GM12872 (cell line): ENCODE results near the gene TMEM97.

Experiments used
- CTCF ChIP-seq: IDR thresholded peaks from 3 replicates; pipeline ENCODE4 v1.5.1; 2011; ENCODE audit warnings: low read depth, mild to moderate bottlenecking, low read length, moderate library complexity; ENCODE audit not compliant: insufficient read depth

Gene TMEM97

DNA sequence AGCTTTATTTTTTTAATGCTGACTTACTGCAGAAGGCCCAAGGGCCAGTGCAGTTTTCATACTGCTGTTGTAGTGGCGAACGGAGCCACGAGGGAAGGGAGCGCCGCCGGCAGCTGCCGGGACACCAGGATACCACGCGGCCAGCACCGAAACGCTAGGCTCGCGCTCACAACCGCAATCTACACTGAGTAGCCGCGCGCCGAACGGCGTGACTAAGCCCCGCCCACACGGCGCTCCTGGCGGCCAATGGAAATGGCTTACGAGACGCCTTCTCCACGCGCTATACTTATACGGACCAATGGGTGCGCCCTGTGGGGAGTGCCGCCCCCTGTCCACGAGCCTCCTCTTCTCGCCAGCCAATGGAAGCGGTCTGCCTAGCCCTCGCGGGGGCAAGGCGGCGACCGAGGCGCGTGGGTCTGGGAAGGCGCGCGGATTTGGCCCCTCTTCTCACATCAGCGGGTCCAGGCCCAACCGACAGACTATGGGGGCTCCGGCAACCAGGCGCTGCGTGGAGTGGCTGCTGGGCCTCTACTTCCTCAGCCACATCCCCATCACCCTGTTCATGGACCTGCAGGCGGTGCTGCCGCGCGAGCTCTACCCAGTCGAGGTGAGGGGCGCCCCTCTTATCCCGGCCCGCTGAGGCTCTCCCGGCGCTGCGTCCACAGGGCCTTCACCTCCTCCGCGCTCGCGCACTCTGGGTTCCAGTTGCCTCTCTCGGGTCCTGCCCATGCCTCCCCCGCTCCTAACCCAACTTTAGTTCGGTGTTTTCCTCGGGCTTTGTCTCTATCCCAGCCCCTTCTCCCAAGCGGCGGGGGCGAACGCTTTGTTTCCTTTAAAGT lies at the start of gene TMEM97:
TMEM97 (plus strand) TSS at position 442 of the 839 bp plus-strand sequence; CDS start at position 482, 40 bp downstream.
- TF ChIP-seq CTCF: no peak

DNA sequence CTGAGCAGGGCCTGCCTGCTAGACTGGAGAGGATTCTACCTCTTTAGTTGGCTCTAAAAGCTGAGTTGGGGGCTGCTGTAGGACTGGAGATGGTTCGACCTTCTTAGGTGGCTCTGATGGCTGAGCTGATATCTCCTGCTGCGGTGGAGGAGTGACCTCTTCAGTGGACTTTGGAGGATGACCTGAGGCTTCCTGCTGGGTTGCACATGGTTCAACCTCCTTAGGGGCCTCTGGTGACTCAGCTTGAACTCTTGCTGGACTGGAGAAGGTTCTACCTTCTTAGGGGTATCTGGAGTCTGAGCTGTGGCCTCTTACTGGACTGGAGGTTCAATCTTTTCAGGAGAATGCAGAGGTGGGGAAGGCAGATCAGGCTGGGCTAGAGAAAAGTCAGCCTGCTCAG lies 48.9 kb upstream of the TMEM97 start:
- no peak for TF ChIP-seq CTCF

DNA sequence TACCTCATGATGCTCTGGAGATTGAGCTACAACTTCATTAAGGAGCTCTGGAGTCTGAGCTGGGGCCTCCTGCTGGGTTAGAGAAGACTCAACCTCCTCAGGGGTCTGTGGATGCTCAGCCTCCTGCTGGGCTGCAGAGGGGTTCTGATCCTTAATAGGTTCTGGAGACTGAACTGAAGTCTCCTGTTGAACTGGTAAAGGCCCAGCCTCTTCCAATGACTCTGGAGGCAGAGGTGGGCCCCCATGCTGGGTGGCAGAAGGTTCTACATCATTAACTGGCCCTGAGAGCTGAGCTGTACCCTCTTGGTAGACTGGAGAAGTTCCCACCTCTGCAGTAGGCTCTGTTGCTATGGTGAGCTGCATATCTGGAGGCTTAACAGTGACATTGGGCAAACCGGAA lies 48.1 kb upstream of the TMEM97 start:
- TF ChIP-seq CTCF: no peak

DNA sequence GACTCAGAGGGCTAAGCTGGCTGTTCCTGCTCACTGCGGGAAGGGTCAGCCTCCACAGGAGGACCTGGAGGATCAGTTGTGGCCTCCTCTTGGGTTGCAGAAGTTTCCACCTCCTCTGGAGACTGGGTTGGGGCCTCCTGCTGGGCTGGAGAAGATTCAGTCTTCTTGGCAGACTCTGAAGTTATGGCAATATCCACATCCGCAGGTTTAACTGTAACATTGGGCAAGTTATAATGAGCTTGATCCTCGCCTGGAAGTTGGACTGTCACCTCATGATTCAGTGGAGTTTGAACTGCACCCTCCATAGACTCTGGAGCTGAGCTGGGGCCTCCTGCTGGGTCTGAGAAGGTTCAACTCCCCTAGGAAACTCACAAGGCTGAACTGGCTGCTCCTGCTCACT lies 47.6 kb upstream of the TMEM97 start:
- TF ChIP-seq CTCF: no peak

GRCh38 chr17:28272166-28272565 lies 46.8 kb upstream of the TMEM97 start:
- no peak for TF ChIP-seq CTCF

DNA sequence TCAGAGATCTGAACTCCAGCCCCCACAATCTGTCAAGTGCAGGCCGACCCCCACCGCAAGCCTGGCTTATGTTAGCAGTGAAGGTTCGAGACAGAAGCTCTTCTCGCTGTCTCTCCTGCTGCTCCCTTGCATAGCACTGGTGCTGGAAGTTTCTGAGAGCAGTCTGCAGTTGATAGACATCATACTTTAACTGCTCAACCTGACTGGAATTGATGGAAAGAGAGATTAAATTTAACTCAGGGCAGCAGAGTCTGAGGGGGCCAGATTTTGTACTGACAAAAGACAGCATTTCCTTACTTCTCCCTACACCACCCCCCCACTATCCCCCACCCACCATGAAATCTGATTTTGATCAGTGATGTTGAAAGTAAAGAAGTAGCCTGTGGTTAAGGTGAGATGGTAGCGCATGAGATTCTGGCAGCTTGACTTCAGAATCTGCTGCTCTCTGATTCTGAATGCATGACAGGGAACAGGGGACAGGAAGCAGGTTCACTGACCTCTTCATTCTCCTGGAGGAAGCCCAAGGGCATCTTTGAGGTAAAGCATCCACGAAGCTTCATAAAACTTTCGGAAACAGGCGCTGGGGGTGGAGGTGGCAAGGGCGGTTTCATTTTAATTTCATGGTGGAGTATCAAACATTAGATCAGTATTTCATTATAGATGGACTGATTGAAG lies 44.3 kb upstream of the TMEM97 start:
- TF ChIP-seq CTCF: no peak

GRCh38 chr17:28276011-28276410 lies 43.0 kb upstream of the TMEM97 start:
- TF ChIP-seq CTCF: no peak
